HepG2 (cell line): ENCODE results near the gene GALNT12.

Experiments
- CTCF ChIP-seq: sonication (generic); formaldehyde crosslinking; IDR thresholded peaks from 2 replicates; pipeline ENCODE4 v1.5.0; 2020; ENCODE audit warnings: mild to moderate bottlenecking, missing genetic modification reagents, moderate library complexity
- HNF1B ChIP-seq: sonication (generic); formaldehyde crosslinking; IDR thresholded peaks from 2 replicates; pipeline ENCODE4 v1.5.1; 2020; ENCODE audit warnings: mild to moderate bottlenecking, moderate library complexity, missing genetic modification reagents
- HNRNPL ChIP-seq: fragments of 200-400 bp; formaldehyde crosslinking; IDR thresholded peaks from 2 replicates; pipeline ENCODE4 v1.6.1; 2017; ENCODE audit warnings: mild to moderate bottlenecking, low read depth, low read length
- KAT7 ChIP-seq: IDR thresholded peaks from 2 replicates; pipeline ENCODE4 v1.6.1; 2018; ENCODE audit warnings: borderline replicate concordance, missing compliant biosample characterization
- KLF16 ChIP-seq, 2 experiments: sonication (generic) in 1 of 2; formaldehyde crosslinking in 1 of 2; IDR thresholded peaks; 2 replicates each; pipeline versions ENCODE4 v1.6.1 to v1.8.0; 2016 to 2023; ENCODE audit warnings: missing genetic modification reagents in 2 of 2, missing compliant biosample characterization in 1 of 2
- MAFF ChIP-seq: IDR thresholded peaks from 2 replicates; pipeline ENCODE4 v1.6.1; 2011; ENCODE audit warnings: low read depth, low read length, improper control_type of control experiment
- MXD1 ChIP-seq: sonication (generic); formaldehyde crosslinking; IDR thresholded peaks from 2 replicates; pipeline ENCODE4 v1.4.0; 2020; ENCODE audit warnings: mild to moderate bottlenecking, missing genetic modification reagents
- SKIL ChIP-seq: sonication (generic); formaldehyde crosslinking; IDR thresholded peaks from 2 replicates; pipeline ENCODE4 v1.8.0; 2022; ENCODE audit warnings: missing genetic modification reagents, mild to moderate bottlenecking, moderate library complexity, borderline replicate concordance
- ZBTB7A ChIP-seq: sonication (generic); formaldehyde crosslinking; IDR thresholded peaks from 2 replicates; pipeline ENCODE4 v1.8.0; 2022; ENCODE audit warnings: mild to moderate bottlenecking, missing genetic modification reagents

- no peak for TF ChIP-seq KLF16 (CRISPR knock-in tag; IDR thresholded peaks at IDR 0.05)
- TF ChIP-seq MXD1 (CRISPR knock-in tag), result no peak
- TF ChIP-seq SKIL (CRISPR knock-in tag), result no peak
- no peak for TF ChIP-seq CTCF
- TF ChIP-seq HNF1B (CRISPR knock-in tag), result no peak
- no peak for TF ChIP-seq MAFF
- no peak for TF ChIP-seq HNRNPL
- no peak for TF ChIP-seq ZBTB7A (CRISPR knock-in tag)
- no peak for TF ChIP-seq KAT7 (CRISPR knock-in tag)
Measured at GRCh38 chr9:98811051-98811650, 3.7 kb downstream of the GALNT12 start.
